GM23338 (cell line): Measurements from ENCODE around the gene RAB3IL1. TPM values are rescaled to one million over a fixed set of nuclear protein-coding genes. Genes with fewer than 3 reads are reported as not detected.

ENCODE experiments used
- ATAC-seq: fragments of 200-7000 bp; cut with Tn5 transposase; 3 replicates; pipeline ENCODE4 v1.9.1; 2020
- DNase-seq: peaks from one replicate; pipeline ENCODE4 v3.0.0-alpha.2; 2015; ENCODE audit warnings: low spot score
- H2AFZ ChIP-seq: fragments of 200-600 bp; sonication (generic); 2 replicates; pipeline ENCODE4 v1.8.0; 2016; ENCODE audit warnings: antibody characterized with exemption, mild to moderate bottlenecking, moderate library complexity
- H3F3A ChIP-seq: fragments of 200-600 bp; sonication (generic); replicated peaks from 2 replicates; pipeline ENCODE4 v1.8.0; 2017; ENCODE audit warnings: antibody characterized with exemption, mixed run types, low read depth
- H3K27ac ChIP-seq: fragments of 200-600 bp; sonication (generic); 2 replicates; pipeline ENCODE4 v1.6.1; 2016; ENCODE audit warnings: low read depth
- H3K27me3 ChIP-seq: fragments of 200-600 bp; sonication (generic); 2 replicates; pipeline ENCODE4 v1.8.0; 2016; ENCODE audit warnings: mild to moderate bottlenecking, mixed run types, moderate library complexity; ENCODE audit not compliant: insufficient read depth
- H3K36me3 ChIP-seq: fragments of 200-600 bp; sonication (generic); 2 replicates; pipeline ENCODE4 v1.8.0; 2016; ENCODE audit warnings: mild to moderate bottlenecking; ENCODE audit not compliant: insufficient read depth
- H3K4me1 ChIP-seq: fragments of 200-600 bp; sonication (generic); 2 replicates; pipeline ENCODE4 v1.8.0; 2016; ENCODE audit warnings: mild to moderate bottlenecking, moderate library complexity; ENCODE audit not compliant: insufficient read depth
- H3K4me2 ChIP-seq: fragments of 200-600 bp; sonication (generic); 2 replicates; pipeline ENCODE4 v1.7.1; 2017; ENCODE audit warnings: mixed run types
- H3K4me3 ChIP-seq: fragments of 200-600 bp; sonication (generic); 2 replicates; pipeline ENCODE4 v1.6.1; 2016; ENCODE audit warnings: mixed run types
- H3K79me2 ChIP-seq: fragments of 200-600 bp; sonication (generic); replicated peaks from 2 replicates; pipeline ENCODE4 v1.8.0; 2017; ENCODE audit warnings: mild to moderate bottlenecking; ENCODE audit not compliant: insufficient read depth
- H3K9me2 ChIP-seq: fragments of 200-600 bp; sonication (generic); 2 replicates; pipeline ENCODE4 v1.8.0; 2017; ENCODE audit not compliant: insufficient read depth
- H4K20me1 ChIP-seq: fragments of 200-600 bp; sonication (generic); replicated peaks from 2 replicates; pipeline ENCODE4 v1.8.0; 2017; ENCODE audit warnings: mild to moderate bottlenecking; ENCODE audit not compliant: insufficient read depth
- H3K27ac Mint-ChIP-seq: 2 replicates; pipeline ENCODE4 v1.8.0; 2020; ENCODE audit warnings: inconsistent platforms, mild to moderate bottlenecking, moderate library complexity, mixed read lengths
- H3K27me3 Mint-ChIP-seq: 3 replicates; pipeline ENCODE4 v1.8.0; 2022; ENCODE audit warnings: low read depth, mild to moderate bottlenecking, moderate library complexity, mixed read lengths, inconsistent platforms; ENCODE audit not compliant: insufficient read depth, poor library complexity
- H3K36me3 Mint-ChIP-seq: 3 replicates; pipeline ENCODE4 v1.8.0; 2021; ENCODE audit warnings: low read depth, mild to moderate bottlenecking, inconsistent platforms, moderate library complexity, mixed read lengths
- H3K4me1 Mint-ChIP-seq: 3 replicates; pipeline ENCODE4 v1.8.0; 2020; ENCODE audit warnings: mild to moderate bottlenecking, inconsistent platforms, mixed read lengths
- H3K4me3 Mint-ChIP-seq: 3 replicates; pipeline ENCODE4 v1.8.0; 2021; ENCODE audit warnings: moderate library complexity, mild to moderate bottlenecking, inconsistent platforms, mixed read lengths
- H3K9me3 Mint-ChIP-seq: 3 replicates; pipeline ENCODE4 v1.8.0; 2020; ENCODE audit warnings: moderate library complexity, mild to moderate bottlenecking, inconsistent platforms, mixed read lengths
- CREB1 ChIP-seq: fragments of 250-450 bp; sonication (Bioruptor Pico); IDR thresholded peaks from 2 replicates; pipeline ENCODE4 v1.5.0; 2020; ENCODE audit warnings: low read depth, mild to moderate bottlenecking, moderate library complexity
- EZH2 ChIP-seq: fragments of 200-600 bp; sonication (generic); IDR thresholded peaks from one replicate; pipeline ENCODE4 v1.8.0; 2017; ENCODE audit warnings: antibody characterized with exemption, mild to moderate bottlenecking, low read depth; ENCODE audit not compliant: unreplicated experiment
- EZH2phosphoT487 ChIP-seq: fragments of 200-600 bp; sonication (generic); IDR thresholded peaks from one replicate; pipeline ENCODE4 v1.8.1; 2018; ENCODE audit warnings: antibody characterized with exemption; ENCODE audit not compliant: unreplicated experiment
- NANOG ChIP-seq: IDR thresholded peaks from 2 replicates; pipeline ENCODE4 v1.6.1; 2016; ENCODE audit warnings: antibody characterized with exemption, borderline replicate concordance
- POLR2AphosphoS5 ChIP-seq: IDR thresholded peaks from 2 replicates; pipeline ENCODE4 v1.6.1; 2016; ENCODE audit warnings: antibody characterized with exemption, low read depth
- STAT1 ChIP-seq: IDR thresholded peaks from one replicate; pipeline ENCODE4 v1.6.1; 2016; ENCODE audit warnings: antibody characterized with exemption; ENCODE audit not compliant: unreplicated experiment
- ZNF114 ChIP-seq: fragments of 250-450 bp; sonication (Bioruptor Pico); IDR thresholded peaks from 2 replicates; pipeline ENCODE4 v1.5.0; 2020; ENCODE audit warnings: mild to moderate bottlenecking, moderate library complexity
- polyA plus RNA-seq: library from polyadenylated mRNA; unstranded; fragments of >200 nt; fragmentation: Nextera tagmentation; extraction: Ambion mirVana; gene quantifications from 2 replicates; pipeline ENCODE4 v1.2.1, GENCODE V29; 2016
- total RNA-seq: library from RNA; depleted of rRNA; stranded (reverse); fragments of >200 nt; shearing (Covaris generic); gene quantifications from 2 replicates; pipeline ENCODE4 v1.2.3, GENCODE V29; 2014
- TF ChIP-seq, protein P1 (sequence below), 2 experiments: fragments of 200-600 bp in 1 of 2; sonication (generic) in 1 of 2; conservative IDR thresholded peaks; 2 replicates each; pipeline versions ENCODE4 v1.5.1 to v1.6.1; 2016 to 2017; ENCODE audit warnings: antibody characterized with exemption in 2 of 2, low read depth in 2 of 2, mild to moderate bottlenecking in 2 of 2, moderate library complexity in 1 of 2
- TF ChIP-seq, protein P2 (sequence below): IDR thresholded peaks from 2 replicates; pipeline ENCODE4 v1.6.1; 2016; ENCODE audit warnings: antibody characterized with exemption
- TF ChIP-seq, protein P3 (sequence below): fragments of 250-450 bp; sonication (Bioruptor Pico); IDR thresholded peaks from 2 replicates; pipeline ENCODE4 v1.5.0; 2020; ENCODE audit warnings: mild to moderate bottlenecking, moderate library complexity

RAB3IL1 gene
- total and polyA plus RNA-seq, 2 experiments from 2014 or later = 2.7 to 3.4 TPM

DNA sequence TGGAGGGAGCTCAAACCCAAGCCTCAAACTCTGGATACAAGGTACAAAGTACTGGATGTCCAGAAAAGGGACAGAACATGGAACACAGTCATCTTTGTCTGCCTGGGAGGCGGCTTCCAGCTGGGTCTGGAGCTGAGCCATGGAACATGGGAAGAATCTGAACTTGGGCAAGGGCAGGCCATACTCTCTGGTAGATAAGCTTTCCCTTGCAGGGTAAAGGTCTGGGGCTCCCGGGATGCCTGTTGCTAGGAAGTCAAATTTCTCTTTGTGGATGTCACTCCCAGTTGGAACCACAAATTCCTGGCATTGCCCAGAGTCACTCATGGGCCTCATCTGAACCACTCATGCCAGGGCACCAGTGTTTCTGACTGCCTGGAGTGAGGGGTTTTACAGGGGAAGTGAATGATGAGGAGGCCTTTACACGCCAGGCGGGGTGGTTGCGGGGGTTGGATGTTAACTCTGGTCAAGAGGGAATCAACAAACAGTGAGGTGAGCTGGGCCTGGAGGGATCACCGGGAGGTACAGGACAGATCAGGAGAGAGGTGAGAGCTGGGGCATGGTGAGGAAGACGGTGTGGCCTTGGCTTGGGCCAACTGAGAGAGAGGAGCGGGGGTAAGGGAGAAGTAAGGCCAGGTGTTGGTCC, 44.3 kb upstream of the RAB3IL1 start (continued):
- TF ChIP-seq STAT1 (no peak), CREB1 (no peak), NANOG (no peak), EZH2phosphoT487 (no peak)
- TF ChIP-seq, protein P1, sequence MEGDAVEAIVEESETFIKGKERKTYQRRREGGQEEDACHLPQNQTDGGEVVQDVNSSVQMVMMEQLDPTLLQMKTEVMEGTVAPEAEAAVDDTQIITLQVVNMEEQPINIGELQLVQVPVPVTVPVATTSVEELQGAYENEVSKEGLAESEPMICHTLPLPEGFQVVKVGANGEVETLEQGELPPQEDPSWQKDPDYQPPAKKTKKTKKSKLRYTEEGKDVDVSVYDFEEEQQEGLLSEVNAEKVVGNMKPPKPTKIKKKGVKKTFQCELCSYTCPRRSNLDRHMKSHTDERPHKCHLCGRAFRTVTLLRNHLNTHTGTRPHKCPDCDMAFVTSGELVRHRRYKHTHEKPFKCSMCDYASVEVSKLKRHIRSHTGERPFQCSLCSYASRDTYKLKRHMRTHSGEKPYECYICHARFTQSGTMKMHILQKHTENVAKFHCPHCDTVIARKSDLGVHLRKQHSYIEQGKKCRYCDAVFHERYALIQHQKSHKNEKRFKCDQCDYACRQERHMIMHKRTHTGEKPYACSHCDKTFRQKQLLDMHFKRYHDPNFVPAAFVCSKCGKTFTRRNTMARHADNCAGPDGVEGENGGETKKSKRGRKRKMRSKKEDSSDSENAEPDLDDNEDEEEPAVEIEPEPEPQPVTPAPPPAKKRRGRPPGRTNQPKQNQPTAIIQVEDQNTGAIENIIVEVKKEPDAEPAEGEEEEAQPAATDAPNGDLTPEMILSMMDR (conservative IDR thresholded peaks at IDR 0.05; ENCODE audit: low read depth in 2 of 2) = no peak
- TF ChIP-seq, protein P2, sequence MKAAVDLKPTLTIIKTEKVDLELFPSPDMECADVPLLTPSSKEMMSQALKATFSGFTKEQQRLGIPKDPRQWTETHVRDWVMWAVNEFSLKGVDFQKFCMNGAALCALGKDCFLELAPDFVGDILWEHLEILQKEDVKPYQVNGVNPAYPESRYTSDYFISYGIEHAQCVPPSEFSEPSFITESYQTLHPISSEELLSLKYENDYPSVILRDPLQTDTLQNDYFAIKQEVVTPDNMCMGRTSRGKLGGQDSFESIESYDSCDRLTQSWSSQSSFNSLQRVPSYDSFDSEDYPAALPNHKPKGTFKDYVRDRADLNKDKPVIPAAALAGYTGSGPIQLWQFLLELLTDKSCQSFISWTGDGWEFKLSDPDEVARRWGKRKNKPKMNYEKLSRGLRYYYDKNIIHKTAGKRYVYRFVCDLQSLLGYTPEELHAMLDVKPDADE = no peak

DNA sequence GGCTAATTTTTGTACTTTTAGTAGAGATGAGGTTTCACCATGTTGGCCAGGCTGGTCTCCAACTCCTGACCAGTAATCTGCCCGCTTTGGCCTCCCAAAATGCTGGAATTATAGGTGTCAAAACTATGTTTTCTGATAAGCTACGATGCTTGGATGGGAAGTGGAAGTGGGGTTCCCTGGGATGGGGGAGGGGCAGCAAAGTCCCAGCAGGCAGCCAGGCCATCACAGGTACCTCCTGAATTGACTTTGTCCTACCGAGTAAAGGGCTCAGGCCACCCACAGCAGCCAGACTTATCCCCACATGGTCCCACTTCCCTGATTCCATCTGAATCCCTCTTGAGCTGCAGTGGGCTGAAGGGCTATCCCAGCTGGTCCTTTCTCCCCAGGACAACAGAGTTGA, 43.2 kb upstream of the RAB3IL1 start:
- Mint-ChIP-seq H3K36me3 (peaks cover 35% of the 10 kb centered on the region), H3K27ac (no peak overlapping the region), H3K4me1 (peaks cover 10% of the 10 kb centered on the region), H3K9me3 (peaks cover 2% of the 10 kb centered on the region; the same call in 2 of the 3 replicates), H3K27me3 (peaks cover 29% of the 10 kb centered on the region), H3K4me3 (no peak overlapping the region)
- Histone ChIP-seq H3K4me2 (no peak overlapping the region), H2AFZ (no peak overlapping the region), H3K27me3 (no peaks in the 10 kb centered on the region), H3K9me2 (no peaks in the 10 kb centered on the region), H3K4me1 (peaks cover 5% of the 10 kb centered on the region; the same call in 1 of the 2 replicates), H3K79me2 (peaks cover 9% of the 10 kb centered on the region), H3F3A (peaks cover 23% of the 10 kb centered on the region), H3K4me3 (no peak overlapping the region), H3K36me3 (peaks cover 18% of the 10 kb centered on the region), H4K20me1 (peaks cover 18% of the 10 kb centered on the region), H3K27ac (no peak overlapping the region)
- ATAC-seq = no peak
- DNase-seq = no peak
- no peak for TF ChIP-seq ZNF114
- TF ChIP-seq STAT1 = no peak
- TF ChIP-seq NANOG = no peak
- TF ChIP-seq, protein P2 = no peak
- TF ChIP-seq CREB1 = no peak
- TF ChIP-seq POLR2AphosphoS5 = no peak
- TF ChIP-seq, protein P1 (conservative IDR thresholded peaks at IDR 0.05; ENCODE audit: low read depth in 2 of 2) = no peak
- TF ChIP-seq, protein P3, sequence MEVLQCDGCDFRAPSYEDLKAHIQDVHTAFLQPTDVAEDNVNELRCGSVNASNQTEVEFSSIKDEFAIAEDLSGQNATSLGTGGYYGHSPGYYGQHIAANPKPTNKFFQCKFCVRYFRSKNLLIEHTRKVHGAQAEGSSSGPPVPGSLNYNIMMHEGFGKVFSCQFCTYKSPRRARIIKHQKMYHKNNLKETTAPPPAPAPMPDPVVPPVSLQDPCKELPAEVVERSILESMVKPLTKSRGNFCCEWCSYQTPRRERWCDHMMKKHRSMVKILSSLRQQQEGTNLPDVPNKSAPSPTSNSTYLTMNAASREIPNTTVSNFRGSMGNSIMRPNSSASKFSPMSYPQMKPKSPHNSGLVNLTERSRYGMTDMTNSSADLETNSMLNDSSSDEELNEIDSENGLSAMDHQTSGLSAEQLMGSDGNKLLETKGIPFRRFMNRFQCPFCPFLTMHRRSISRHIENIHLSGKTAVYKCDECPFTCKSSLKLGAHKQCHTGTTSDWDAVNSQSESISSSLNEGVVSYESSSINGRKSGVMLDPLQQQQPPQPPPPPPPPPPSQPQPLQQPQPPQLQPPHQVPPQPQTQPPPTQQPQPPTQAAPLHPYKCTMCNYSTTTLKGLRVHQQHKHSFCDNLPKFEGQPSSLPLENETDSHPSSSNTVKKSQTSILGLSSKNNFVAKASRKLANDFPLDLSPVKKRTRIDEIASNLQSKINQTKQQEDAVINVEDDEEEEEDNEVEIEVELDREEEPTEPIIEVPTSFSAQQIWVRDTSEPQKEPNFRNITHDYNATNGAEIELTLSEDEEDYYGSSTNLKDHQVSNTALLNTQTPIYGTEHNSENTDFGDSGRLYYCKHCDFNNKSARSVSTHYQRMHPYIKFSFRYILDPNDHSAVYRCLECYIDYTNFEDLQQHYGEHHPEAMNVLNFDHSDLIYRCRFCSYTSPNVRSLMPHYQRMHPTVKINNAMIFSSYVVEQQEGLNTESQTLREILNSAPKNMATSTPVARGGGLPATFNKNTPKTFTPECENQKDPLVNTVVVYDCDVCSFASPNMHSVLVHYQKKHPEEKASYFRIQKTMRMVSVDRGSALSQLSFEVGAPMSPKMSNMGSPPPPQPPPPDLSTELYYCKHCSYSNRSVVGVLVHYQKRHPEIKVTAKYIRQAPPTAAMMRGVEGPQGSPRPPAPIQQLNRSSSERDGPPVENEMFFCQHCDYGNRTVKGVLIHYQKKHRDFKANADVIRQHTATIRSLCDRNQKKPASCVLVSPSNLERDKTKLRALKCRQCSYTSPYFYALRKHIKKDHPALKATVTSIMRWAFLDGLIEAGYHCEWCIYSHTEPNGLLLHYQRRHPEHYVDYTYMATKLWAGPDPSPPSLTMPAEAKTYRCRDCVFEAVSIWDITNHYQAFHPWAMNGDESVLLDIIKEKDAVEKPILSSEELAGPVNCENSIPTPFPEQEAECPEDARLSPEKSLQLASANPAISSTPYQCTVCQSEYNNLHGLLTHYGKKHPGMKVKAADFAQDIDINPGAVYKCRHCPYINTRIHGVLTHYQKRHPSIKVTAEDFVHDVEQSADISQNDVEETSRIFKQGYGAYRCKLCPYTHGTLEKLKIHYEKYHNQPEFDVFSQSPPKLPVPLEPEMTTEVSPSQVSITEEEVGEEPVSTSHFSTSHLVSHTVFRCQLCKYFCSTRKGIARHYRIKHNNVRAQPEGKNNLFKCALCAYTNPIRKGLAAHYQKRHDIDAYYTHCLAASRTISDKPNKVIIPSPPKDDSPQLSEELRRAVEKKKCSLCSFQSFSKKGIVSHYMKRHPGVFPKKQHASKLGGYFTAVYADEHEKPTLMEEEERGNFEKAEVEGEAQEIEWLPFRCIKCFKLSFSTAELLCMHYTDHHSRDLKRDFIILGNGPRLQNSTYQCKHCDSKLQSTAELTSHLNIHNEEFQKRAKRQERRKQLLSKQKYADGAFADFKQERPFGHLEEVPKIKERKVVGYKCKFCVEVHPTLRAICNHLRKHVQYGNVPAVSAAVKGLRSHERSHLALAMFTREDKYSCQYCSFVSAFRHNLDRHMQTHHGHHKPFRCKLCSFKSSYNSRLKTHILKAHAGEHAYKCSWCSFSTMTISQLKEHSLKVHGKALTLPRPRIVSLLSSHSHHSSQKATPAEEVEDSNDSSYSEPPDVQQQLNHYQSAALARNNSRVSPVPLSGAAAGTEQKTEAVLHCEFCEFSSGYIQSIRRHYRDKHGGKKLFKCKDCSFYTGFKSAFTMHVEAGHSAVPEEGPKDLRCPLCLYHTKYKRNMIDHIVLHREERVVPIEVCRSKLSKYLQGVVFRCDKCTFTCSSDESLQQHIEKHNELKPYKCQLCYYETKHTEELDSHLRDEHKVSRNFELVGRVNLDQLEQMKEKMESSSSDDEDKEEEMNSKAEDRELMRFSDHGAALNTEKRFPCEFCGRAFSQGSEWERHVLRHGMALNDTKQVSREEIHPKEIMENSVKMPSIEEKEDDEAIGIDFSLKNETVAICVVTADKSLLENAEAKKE (CRISPR knock-in tag) = no peak
- no peak for TF ChIP-seq EZH2
